ENCODE measurements around the gene JUN.

The JUN gene

GRCh38 chr1:58786184-58786926 lies 2.5 kb upstream of the JUN start:
- H3K4me3 ChIP-seq (replicated peaks; ENCODE audit: low read depth, low read length) = no peak overlapping the region
- no peak for TF ChIP-seq CTCF (IDR thresholded peaks at IDR 0.05; ENCODE audit: low read depth, low read length, missing control alignments)
- no peak for DNase-seq (ENCODE audit: extremely low read depth, low read depth)

GRCh38 chr1:58785442-58786058 lies 1.7 kb upstream of the JUN start:
- no peak for DNase-seq (ENCODE audit: extremely low read depth, low read depth)
- TF ChIP-seq CTCF (IDR thresholded peaks at IDR 0.05; ENCODE audit: low read depth, low read length, missing control alignments) = no peak
- peak overlapping the region; percentile 68 for H3K4me3 ChIP-seq (replicated peaks; ENCODE audit: low read depth, low read length)

GRCh38 chr1:58784758-58785441 lies 1.1 kb upstream of the JUN start:
- peak; percentile 67 for TF ChIP-seq CTCF (IDR thresholded peaks at IDR 0.05; ENCODE audit: low read depth, low read length, missing control alignments)
- DNase-seq (ENCODE audit: extremely low read depth, low read depth) = no peak

GRCh38 chr1:58783090-58783992 lies 506 bp downstream of the JUN start:
- H3K4me3 ChIP-seq (replicated peaks; ENCODE audit: low read depth, low read length) = peak overlapping the region; percentile 68
- no peak for DNase-seq (ENCODE audit: extremely low read depth, low read depth)
- no peak for TF ChIP-seq CTCF (IDR thresholded peaks at IDR 0.05; ENCODE audit: low read depth, low read length, missing control alignments)

More at GRCh38 chr1:58784758-58785441, 1.1 kb upstream of the JUN start:
- H3K4me3 ChIP-seq (replicated peaks; ENCODE audit: low read depth, low read length) = peak overlapping the region; percentile 68

- H3K4me3 ChIP-seq (replicated peaks; ENCODE audit: low read depth, low read length) = peak overlapping the region; percentile 68
- TF ChIP-seq CTCF (IDR thresholded peaks at IDR 0.05; ENCODE audit: low read depth, low read length, missing control alignments) = no peak
- no peak for DNase-seq (ENCODE audit: extremely low read depth, low read depth)
Measured at GRCh38 chr1:58782178-58783089, 1.4 kb downstream of the JUN start.

Measured in HFF-Myc (cell line).